B cell (primary cell): Measurements from ENCODE around the gene ASB18. TPM values are rescaled to one million over a fixed set of nuclear protein-coding genes. Genes with fewer than 3 reads are reported as not detected.
"Not testable (repeated sequence)": the region's sequence is repeated elsewhere in the genome, so short reads cannot be mapped to it uniquely, and the experiment has no call there.

Source experiments
- ATAC-seq: fragments of 200-7000 bp; cut with Tn5 transposase; one replicate; pipeline ENCODE4 v1.10.0; 2021; ENCODE audit warnings: low read depth, mild to moderate bottlenecking, moderate number of reproducible peaks, moderate library complexity
- CTCF ChIA-PET: fragments of 350-600 bp; sonication (Branson Sonifier 250); formaldehyde crosslinking; loops from one replicate; lab custom pipeline; 2021; ENCODE audit warnings: antibody characterized with exemption, inconsistent platforms; lab: Charles Lee
- POLR2A ChIA-PET: fragments of 350-600 bp; sonication (Branson Sonifier 250); formaldehyde crosslinking; loops from one replicate; lab custom pipeline; 2021; ENCODE audit warnings: antibody characterized with exemption; lab: Charles Lee
- DNase-seq: peaks from one replicate; pipeline ENCODE4 v3.0.0; 2013
- H2AFZ ChIP-seq: 2 replicates; pipeline ENCODE4 v1.6.1; 2012; ENCODE audit warnings: mild to moderate bottlenecking, low read depth, low read length; ENCODE audit not compliant: insufficient read depth, poor library complexity, severe bottlenecking
- H3K27ac ChIP-seq, 2 donors: 1 replicate in 1 of 2; 2 replicates in 1 of 2; pipeline ENCODE4 v1.5.1; 2012 to 2013; ENCODE audit warnings: low read length in 2 of 2, mild to moderate bottlenecking in 2 of 2, moderate library complexity in 1 of 2
- H3K27me3 ChIP-seq, 4 experiments: fragments of 200-600 bp in 1 of 4; sonication (generic) in 1 of 4; replicated peaks in 1 of 4; 1 replicate in 2 of 4; 2 replicates in 2 of 4; pipeline versions ENCODE4 v1.6.1 to v1.7.0; 2013 to 2016; ENCODE audit warnings: low read length in 3 of 4, mild to moderate bottlenecking in 2 of 4, mixed read lengths in 1 of 4, moderate library complexity in 1 of 4; ENCODE audit not compliant: insufficient read depth in 4 of 4, control insufficient read depth in 3 of 4; ENCODE audit errors: control extremely low read depth in 1 of 4
- H3K36me3 ChIP-seq, 2 experiments: replicated peaks in 1 of 2; 1 replicate in 1 of 2; 2 replicates in 1 of 2; pipeline versions ENCODE4 v1.6.1 to v1.7.1; 2013; ENCODE audit warnings: low read length in 1 of 2; ENCODE audit not compliant: insufficient read depth in 2 of 2, control insufficient read depth in 1 of 2; ENCODE audit errors: control extremely low read depth in 1 of 2, extremely low read depth in 1 of 2
- H3K4me1 ChIP-seq, 2 donors: fragments of 200-600 bp in 1 of 2; sonication (generic) in 1 of 2; 1 replicate in 1 of 2; 2 replicates in 1 of 2; pipeline versions ENCODE4 v1.5.1 to v1.6.1; 2013 to 2017; ENCODE audit warnings: low read length in 2 of 2; ENCODE audit not compliant: control insufficient read depth in 2 of 2, insufficient read depth in 2 of 2
- H3K4me2 ChIP-seq: replicated peaks from 2 replicates; pipeline ENCODE3; 2012; ENCODE audit warnings: mild to moderate bottlenecking, low read depth, low read length; ENCODE audit not compliant: poor library complexity, severe bottlenecking
- H3K4me3 ChIP-seq, 5 experiments: fragments of 200-600 bp in 1 of 5; sonication (generic) in 1 of 5; 1 replicate in 3 of 5; 2 replicates in 2 of 5; pipeline versions ENCODE4 v1.5.1 to v1.7.0; 2011 to 2016; ENCODE audit warnings: low read length in 4 of 5, mild to moderate bottlenecking in 4 of 5, low read depth in 2 of 5, control low read depth in 1 of 5, moderate library complexity in 1 of 5; ENCODE audit not compliant: insufficient read depth in 1 of 5; ENCODE audit errors: control extremely low read depth in 1 of 5, extremely low read depth in 1 of 5
- H3K79me2 ChIP-seq: fragments of 200-600 bp; sonication (generic); one replicate; pipeline ENCODE4 v1.6.0; 2016; ENCODE audit warnings: low read length; ENCODE audit not compliant: control insufficient read depth, insufficient read depth
- H3K9ac ChIP-seq: fragments of 200-600 bp; sonication (generic); 2 replicates; pipeline ENCODE4 v1.6.1; 2017; ENCODE audit warnings: mild to moderate bottlenecking, low read length, moderate library complexity
- H3K9me3 ChIP-seq, 3 donors: one replicate each; pipeline versions ENCODE4 v1.6.1 to v1.7.1; 2013; ENCODE audit warnings: low read length in 2 of 3; ENCODE audit not compliant: control insufficient read depth in 2 of 3, insufficient read depth in 1 of 3; ENCODE audit errors: control extremely low read depth in 1 of 3
- H4K20me1 ChIP-seq: 2 replicates; pipeline ENCODE4 v1.6.0; 2012; ENCODE audit warnings: mild to moderate bottlenecking, low read length; ENCODE audit not compliant: insufficient read depth, control insufficient read depth, poor library complexity, severe bottlenecking
- H3K27ac Mint-ChIP-seq: one replicate; pipeline ENCODE4 v1.8.0; 2021; ENCODE audit warnings: mixed read lengths
- H3K27me3 Mint-ChIP-seq: one replicate; pipeline ENCODE4 v1.8.0; 2021; ENCODE audit warnings: mixed read lengths
- H3K4me1 Mint-ChIP-seq: one replicate; pipeline ENCODE4 v1.8.0; 2021; ENCODE audit warnings: mixed read lengths
- H3K4me3 Mint-ChIP-seq: one replicate; pipeline ENCODE4 v1.8.0; 2021; ENCODE audit warnings: mixed read lengths
- H3K9me3 Mint-ChIP-seq: one replicate; pipeline ENCODE4 v1.8.0; 2022; ENCODE audit warnings: mixed read lengths; ENCODE audit not compliant: insufficient read depth
- CTCF ChIP-seq: fragments of 200-600 bp; IDR thresholded peaks from one replicate; pipeline ENCODE4 v1.8.0; 2022; ENCODE audit warnings: antibody characterized with exemption, mild to moderate bottlenecking
- EZH2 ChIP-seq: IDR thresholded peaks from 2 replicates; pipeline ENCODE4 v1.6.1; 2012; ENCODE audit warnings: borderline replicate concordance, low read depth, mild to moderate bottlenecking, moderate library complexity, low read length; ENCODE audit not compliant: insufficient read depth, poor library complexity, severe bottlenecking
- WGBS: methylation state at CpG from one replicate; pipeline ENCODE4 v1.1.5; 2013; ENCODE audit warnings: missing lambda C conversion rate; ENCODE audit not compliant: insufficient coverage; 5-methylcytosine and 5-hydroxymethylcytosine counted together
- intact Hi-C: fragments of 100-400 bp; cut with micrococcal nuclease; formaldehyde crosslinking; loops from one replicate; pipeline ENCODE4 v1.10.0; 2022
- polyA plus RNA-seq: library from polyadenylated mRNA; depleted of rRNA; stranded (reverse); fragments of >200 nt; gene quantifications from 2 replicates; pipeline ENCODE4 v1.2.3, GENCODE V29; 2012
- total RNA-seq, 2 donors: library from RNA; stranded (reverse); fragments of 120-200 nt in 1 of 2; gene quantifications; 1 replicate in 1 of 2; 2 replicates in 1 of 2; pipeline versions ENCODE4 v1.2.3 to v1.2.4, GENCODE V29; 2013 to 2022

The ASB18 gene
- total and polyA plus RNA-seq, 2 donors (not counting 1 experiment from before 2014, with no cell fraction given): not detected

GRCh38 chr2:236271851-236272250 lies 7.6 kb upstream of the ASB18 start:
- no peak overlapping the region for H3K27ac Mint-ChIP-seq

GRCh38 chr2:236269876-236270275 lies 5.7 kb upstream of the ASB18 start:
- H3K27ac ChIP-seq, CTCF ChIA-PET, POLR2A ChIA-PET, H4K20me1 ChIP-seq, DNase-seq, H2AFZ ChIP-seq, H3K4me1 ChIP-seq, H3K27me3 Mint-ChIP-seq, H3K27ac Mint-ChIP-seq, H3K9ac ChIP-seq, H3K4me1 Mint-ChIP-seq, intact Hi-C loops, H3K9me3 Mint-ChIP-seq, ATAC-seq, H3K27me3 ChIP-seq, H3K4me3 Mint-ChIP-seq, H3K4me2 ChIP-seq, H3K79me2 ChIP-seq, H3K36me3 ChIP-seq, H3K4me3 ChIP-seq: not testable (repeated sequence)
- peaks cover 0 to 24% (median 12%) of the 10 kb centered on the region in 3 donors for H3K9me3 ChIP-seq

More at GRCh38 chr2:236271851-236272250, 7.6 kb upstream of the ASB18 start:
- Histone ChIP-seq H3K9me3 (peaks cover 1 to 25% (median 12%) of the 10 kb centered on the region in 3 donors), H3K36me3 (no peaks in the 10 kb centered on the region), H3K4me2 (no peak overlapping the region), H3K4me1 (no peaks in the 10 kb centered on the region), H3K27me3 (no peaks in the 10 kb centered on the region), H3K27ac (no peak overlapping the region), H2AFZ (no peak overlapping the region), H3K9ac (no peak overlapping the region), H3K79me2 (no peaks in the 10 kb centered on the region), H3K4me3 (no peak overlapping the region), H4K20me1 (no peaks in the 10 kb centered on the region)
- no peaks in the 10 kb centered on the region for H3K4me1 Mint-ChIP-seq
- no peak overlapping the region for H3K4me3 Mint-ChIP-seq
- peaks cover 16% of the 10 kb centered on the region for H3K27me3 Mint-ChIP-seq
- DNase-seq: no peak
- intact Hi-C loops: no loop called here
- CTCF ChIA-PET: no interaction called here
- no peak for ATAC-seq
- 84% methylated on average over 4 of the region's 5 CpGs for WGBS
- H3K9me3 Mint-ChIP-seq: peaks cover 12% of the 10 kb centered on the region
- TF ChIP-seq CTCF (no peak), EZH2 (no peak)
- POLR2A ChIA-PET: no interaction called here
